Measurements from ENCODE around the gene OR6M1.

The OR6M1 gene

GRCh38 chr11:123838659-123839058 is 32.5 kb upstream of the OR6M1 start:
- CTCF ChIA-PET: interaction anchor here (1.6 to 1.8 kb wide), 2 partner anchors 29 to 127 kb away, joined by 5 read pairs; no protein-coding TSS in a partner anchor
- no peak for TF ChIP-seq CTCF (IDR thresholded peaks at IDR 0.05; ENCODE audit: control extremely low read depth, extremely low read depth, low read depth, missing control alignments)
- no peak for DNase-seq (ENCODE audit: extremely low spot score)
- POLR2A ChIA-PET: no interaction called here

- no peak for TF ChIP-seq CTCF (IDR thresholded peaks at IDR 0.05; ENCODE audit: control extremely low read depth, extremely low read depth, low read depth, missing control alignments)
- ChIA-PET CTCF (interaction anchor here (1.6 kb wide), 1 partner anchor 28 kb away, joined by 5 read pairs; no protein-coding TSS in a partner anchor), POLR2A (no interaction called here)
- no peak for DNase-seq (ENCODE audit: extremely low spot score)
Observed at GRCh38 chr11:123838199-123838598, 32.0 kb upstream of the OR6M1 start.

DNA sequence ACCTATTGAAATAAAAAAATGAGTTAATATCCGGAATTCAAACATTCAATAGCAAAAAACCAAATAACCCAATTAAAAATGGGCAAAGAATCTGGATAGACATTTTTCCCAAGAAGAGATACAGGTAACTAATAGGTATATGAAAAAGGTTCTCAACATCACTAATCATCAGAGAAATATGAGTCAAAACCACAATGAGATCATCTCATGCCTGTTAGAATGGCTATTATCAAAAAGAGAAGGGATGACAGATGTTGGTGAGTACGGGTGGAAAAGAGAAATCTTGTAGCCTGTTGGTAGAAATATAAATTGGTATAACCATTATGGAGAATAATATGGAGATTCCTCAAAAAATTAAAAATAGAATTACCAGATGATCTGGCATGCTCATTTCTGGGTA is 26.9 kb upstream of the OR6M1 start:
- POLR2A ChIA-PET: no interaction called here
- no peak for DNase-seq (ENCODE audit: extremely low spot score)
- no peak for TF ChIP-seq CTCF (IDR thresholded peaks at IDR 0.05; ENCODE audit: control extremely low read depth, extremely low read depth, low read depth, missing control alignments)
- CTCF ChIA-PET: no interaction called here

DNA sequence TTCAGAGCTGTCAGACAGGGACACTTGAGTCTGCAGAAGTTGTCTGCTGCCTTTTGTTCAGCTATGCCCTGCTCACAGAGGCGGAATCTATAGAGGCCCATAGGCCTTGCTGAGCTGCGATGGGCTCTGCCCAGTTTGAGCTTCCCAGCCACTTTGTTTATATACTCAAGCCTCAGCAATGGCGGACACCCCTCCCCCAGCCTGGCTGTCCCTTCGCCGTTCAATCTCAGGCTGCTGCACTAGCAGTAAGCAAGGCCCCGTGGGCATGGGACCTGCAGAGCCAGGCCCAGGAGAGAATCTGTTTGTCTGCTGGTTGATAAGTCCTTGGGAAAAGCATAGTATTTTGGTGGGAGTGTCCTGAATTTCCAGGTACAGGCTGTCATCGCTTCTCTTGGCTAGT is 23.6 kb upstream of the OR6M1 start:
- no peak for DNase-seq (ENCODE audit: extremely low spot score)
- no peak for TF ChIP-seq CTCF (IDR thresholded peaks at IDR 0.05; ENCODE audit: control extremely low read depth, extremely low read depth, low read depth, missing control alignments)
- POLR2A ChIA-PET: no interaction called here
- CTCF ChIA-PET: no interaction called here

- no peak for DNase-seq (ENCODE audit: extremely low spot score)
- ChIA-PET POLR2A (no interaction called here), CTCF (no interaction called here)
- no peak for TF ChIP-seq CTCF (IDR thresholded peaks at IDR 0.05; ENCODE audit: control extremely low read depth, extremely low read depth, low read depth, missing control alignments)
Observed at GRCh38 chr11:123822599-123822998, 16.4 kb upstream of the OR6M1 start.

DNA sequence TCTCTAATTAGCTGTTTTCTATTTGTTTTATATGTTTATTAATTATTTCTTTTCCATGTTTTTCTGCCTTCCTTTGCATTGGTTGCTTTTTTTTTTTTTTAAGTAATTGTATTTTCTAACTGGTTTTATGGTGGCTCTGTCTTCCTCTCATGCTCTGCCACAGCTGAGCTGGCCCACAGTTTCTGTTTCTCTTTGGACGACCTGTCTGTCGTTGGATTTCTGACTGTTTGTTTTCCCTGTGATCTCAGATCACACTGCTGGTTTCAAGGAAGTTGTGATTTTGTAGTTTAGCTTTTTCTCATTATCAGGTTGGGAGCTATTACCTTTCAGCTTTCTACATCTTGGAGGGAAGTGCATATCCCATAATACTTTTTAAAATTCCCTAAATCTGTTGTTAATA is 15.9 kb upstream of the OR6M1 start:
- CTCF ChIA-PET: no interaction called here
- no peak for DNase-seq (ENCODE audit: extremely low spot score)
- TF ChIP-seq CTCF (IDR thresholded peaks at IDR 0.05; ENCODE audit: control extremely low read depth, extremely low read depth, low read depth, missing control alignments): no peak
- POLR2A ChIA-PET: no interaction called here

DNA sequence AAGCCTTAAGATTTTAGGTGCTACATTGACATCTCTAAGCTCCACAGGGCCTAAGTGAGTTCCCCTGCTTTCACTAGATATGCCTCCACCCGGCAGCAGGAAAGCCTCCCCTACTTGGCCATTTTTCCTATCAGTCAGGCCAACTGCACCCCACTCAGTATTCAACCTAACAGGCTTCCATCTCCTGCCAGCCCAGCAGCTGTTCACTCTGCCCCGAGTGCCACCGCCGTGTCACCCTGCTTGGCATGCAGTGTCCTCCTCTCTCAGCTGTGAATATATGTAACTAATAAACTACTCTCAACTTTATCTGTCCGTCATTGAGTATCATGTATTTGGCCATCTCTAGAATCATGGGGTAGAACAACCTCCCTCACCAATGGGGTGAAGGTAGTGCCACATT is 9.0 kb upstream of the OR6M1 start:
- no peak for TF ChIP-seq CTCF (IDR thresholded peaks at IDR 0.05; ENCODE audit: control extremely low read depth, extremely low read depth, low read depth, missing control alignments)
- ChIA-PET CTCF (no interaction called here), POLR2A (no interaction called here)
- DNase-seq (ENCODE audit: extremely low spot score): no peak

Data from GM10248 (cell line).